GM18507 (cell line): ENCODE data around the gene CCDC191.

Experiments
- DNase-seq: peaks from one replicate; pipeline ENCODE4 v3.0.0; 2011; ENCODE audit warnings: low read depth; ENCODE audit not compliant: insufficient read length; ENCODE audit errors: extremely low spot score
- FAIRE-seq: peaks from 2 replicates; lab custom pipeline; 2011; peaks lifted over from hg19 to GRCh38; lab: Jason Lieb, UNC

Gene CCDC191

GRCh38 chr3:113981803-113982202 lies 74.5 kb downstream of the CCDC191 start:
- DNase-seq = no peak

GRCh38 chr3:113979916-113980315 lies 76.4 kb downstream of the CCDC191 start:
- no peak for FAIRE-seq
- DNase-seq = no peak

More at GRCh38 chr3:113981803-113982202, 74.5 kb downstream of the CCDC191 start:
- FAIRE-seq = no peak

- no peak for FAIRE-seq
- no peak for DNase-seq
Observed at GRCh38 chr3:113977822-113978221, 78.5 kb downstream of the CCDC191 start.

GRCh38 chr3:113968986-113969385 lies 87.3 kb downstream of the CCDC191 start:
- FAIRE-seq (no peak), DNase-seq (no peak)

GRCh38 chr3:113966172-113966571 lies 90.2 kb downstream of the CCDC191 start:
- no peak for FAIRE-seq
- DNase-seq = no peak

GRCh38 chr3:113963879-113964278 lies 92.4 kb downstream of the CCDC191 start:
- DNase-seq (no peak), FAIRE-seq (no peak)

GRCh38 chr3:113954091-113954685 lies 102.1 kb downstream of the CCDC191 start:
- FAIRE-seq (no peak), DNase-seq (no peak)

GRCh38 chr3:113953677-113954076 lies 102.6 kb downstream of the CCDC191 start:
- FAIRE-seq (no peak), DNase-seq (no peak)

GRCh38 chr3:113952921-113953320 lies 103.4 kb downstream of the CCDC191 start:
- no peak for FAIRE-seq
- DNase-seq = no peak

GRCh38 chr3:113948015-113948917 lies 108.1 kb downstream of the CCDC191 start:
- DNase-seq (peak; percentile 54), FAIRE-seq (no peak)

GRCh38 chr3:113947372-113948014 lies 108.8 kb downstream of the CCDC191 start, which contains the start of gene ZDHHC23:
Gene ZDHHC23 (plus strand): TSS chr3:113948013. CDS start chr3:113948803, 790 bp downstream.
- DNase-seq = peak; percentile 42
- peak; percentile 36 for FAIRE-seq

GRCh38 chr3:113946831-113947230 lies 109.5 kb downstream of the CCDC191 start:
- DNase-seq = no peak
- FAIRE-seq = no peak

GRCh38 chr3:113927556-113927955 lies 128.8 kb downstream of the CCDC191 start:
- FAIRE-seq = no peak

GRCh38 chr3:113914646-113915045 lies 141.7 kb downstream of the CCDC191 start:
- FAIRE-seq = no peak

More at GRCh38 chr3:113927556-113927955, 128.8 kb downstream of the CCDC191 start:
- DNase-seq = no peak

More at GRCh38 chr3:113914646-113915045, 141.7 kb downstream of the CCDC191 start:
- no peak for DNase-seq
